DND-41 (cell line): Measurements from ENCODE around the gene SND1.

Experiments
- CTCF ChIP-seq: IDR thresholded peaks from 2 replicates; pipeline ENCODE4 v1.5.1; 2012; ENCODE audit warnings: borderline replicate concordance, low read length, moderate library complexity, mild to moderate bottlenecking; ENCODE audit not compliant: poor library complexity, severe bottlenecking; ENCODE audit errors: extremely low read depth
- EZH2 ChIP-seq: IDR thresholded peaks from 3 replicates; pipeline ENCODE4 v1.6.1; 2012; ENCODE audit warnings: borderline replicate concordance, low read depth, mild to moderate bottlenecking, moderate library complexity, low read length, inconsistent platforms; ENCODE audit not compliant: severe bottlenecking

GRCh38 chr7:127713758-127714157 lies 61.8 kb downstream of the SND1 start:
- no peak for TF ChIP-seq CTCF
- no peak for TF ChIP-seq EZH2
